CD4-positive, alpha-beta T cell (primary cell): ENCODE data around the gene CFLAR. TPM values are rescaled to one million over a fixed set of nuclear protein-coding genes. Genes with fewer than 3 reads are reported as not detected.

Source experiments
- ATAC-seq: fragments of 200-7000 bp; cut with Tn5 transposase; one replicate; pipeline ENCODE4 v1.10.0; 2022; ENCODE audit warnings: mild to moderate bottlenecking; ENCODE audit not compliant: poor library complexity
- CTCF ChIA-PET: fragments of 350-600 bp; sonication (Branson Sonifier 250); formaldehyde crosslinking; loops from one replicate; lab custom pipeline; 2021; ENCODE audit warnings: antibody characterized with exemption, inconsistent platforms; lab: Charles Lee
- POLR2A ChIA-PET: fragments of 350-600 bp; sonication (Branson Sonifier 250); formaldehyde crosslinking; loops from one replicate; lab custom pipeline; 2021; ENCODE audit warnings: antibody characterized with exemption, inconsistent platforms; lab: Charles Lee
- DNase-seq, 14 experiments: peaks; one replicate each; pipeline ENCODE4 v3.0.0-alpha.2; 2013 to 2020; ENCODE audit warnings: mixed read lengths in 2 of 14
- H3K27ac ChIP-seq, 2 donors: one replicate each; pipeline versions ENCODE4 v1.5.1 to v1.7.0; 2013; ENCODE audit warnings: low read length in 2 of 2, low read depth in 1 of 2, mild to moderate bottlenecking in 1 of 2
- H3K27me3 ChIP-seq, 2 experiments: 1 replicate in 1 of 2; 2 replicates in 1 of 2; pipeline versions ENCODE4 v1.6.1 to v1.7.0; 2013; ENCODE audit warnings: low read length in 2 of 2, control low read depth in 1 of 2, mild to moderate bottlenecking in 1 of 2, moderate library complexity in 1 of 2; ENCODE audit not compliant: insufficient read depth in 2 of 2, control insufficient read depth in 1 of 2
- H3K36me3 ChIP-seq: one replicate; pipeline ENCODE4 v1.6.1; 2013; ENCODE audit warnings: low read length, control low read depth; ENCODE audit not compliant: insufficient read depth
- H3K4me1 ChIP-seq: one replicate; pipeline ENCODE4 v1.6.1; 2013; ENCODE audit warnings: low read length, control low read depth; ENCODE audit not compliant: insufficient read depth
- H3K4me3 ChIP-seq: one replicate; pipeline ENCODE4 v1.5.1; 2013; ENCODE audit warnings: mild to moderate bottlenecking, low read length, moderate library complexity
- H3K9me3 ChIP-seq, 2 experiments: 1 replicate in 1 of 2; 2 replicates in 1 of 2; pipeline versions ENCODE4 v1.6.1 to v1.7.0; 2013; ENCODE audit warnings: low read length in 2 of 2, mild to moderate bottlenecking in 2 of 2, control low read depth in 1 of 2, moderate library complexity in 1 of 2; ENCODE audit not compliant: control insufficient read depth in 1 of 2, insufficient read depth in 1 of 2
- H3K27ac Mint-ChIP-seq: one replicate; pipeline ENCODE4 v1.8.0; 2020; ENCODE audit warnings: mixed read lengths
- H3K27me3 Mint-ChIP-seq: one replicate; pipeline ENCODE4 v1.8.0; 2021; ENCODE audit warnings: mixed read lengths
- H3K36me3 Mint-ChIP-seq: one replicate; pipeline ENCODE4 v1.8.0; 2021; ENCODE audit warnings: low read depth, mixed read lengths
- H3K4me1 Mint-ChIP-seq: one replicate; pipeline ENCODE4 v1.8.0; 2021; ENCODE audit warnings: low read depth, mixed read lengths
- H3K4me3 Mint-ChIP-seq: one replicate; pipeline ENCODE4 v1.8.0; 2020; ENCODE audit warnings: mild to moderate bottlenecking, mixed read lengths
- H3K9me3 Mint-ChIP-seq: one replicate; pipeline ENCODE4 v1.8.0; 2020; ENCODE audit warnings: mixed read lengths
- CTCF ChIP-seq: fragments of 200-600 bp; IDR thresholded peaks from one replicate; pipeline ENCODE4 v1.8.0; 2022; ENCODE audit warnings: antibody characterized with exemption, mild to moderate bottlenecking
- intact Hi-C, 2 experiments: fragments of 100-400 bp; cut with DNase I in 1 of 2; cut with micrococcal nuclease in 1 of 2; formaldehyde crosslinking; loops; one replicate each; pipeline versions ENCODE4 v1.15.1 to v1.9.0; 2023 to 2025; cut with DNase I, micrococcal nuclease
- total RNA-seq, 174 experiments: library from RNA in 2 of 174; stranded (reverse) in 2 of 174; gene quantifications; one replicate each; pipeline ENCODE4 v1.2.3 and lab custom pipeline; 2021 to 2026

Gene CFLAR
- total RNA-seq, 2 experiments from 2014 or later = 178 to 181 TPM

GRCh38 chr2:201071479-201072200 is 44.3 kb upstream of the CFLAR start, which contains the start of the genes HYCC2 and NDUFB3:
Gene HYCC2 (minus strand): TSS chr2:201071671. CDS start chr2:201024009, 47,662 bp downstream.
Gene NDUFB3 (plus strand): TSS chr2:201072001. CDS start chr2:201078883, 6,882 bp downstream.
- Mint-ChIP-seq H3K9me3 (no peaks in the 10 kb centered on the region), H3K27ac (peak within 1 kb of the TSS; percentile 97), H3K4me1 (peaks cover 50% of the 10 kb centered on the region), H3K4me3 (peak within 1 kb of the TSS; percentile 99), H3K36me3 (peaks cover 15% of the 10 kb centered on the region), H3K27me3 (no peaks in the 10 kb centered on the region)
- ATAC-seq = peak; percentile 92
- H3K9me3 ChIP-seq = no peaks in the 10 kb centered on the region
- ChIA-PET POLR2A (interaction anchor here (0.7 to 5.9 kb wide), 10 partner anchors 45 to 359 kb away, joined by 3 to 103 read pairs (median 6); partner anchors contain the start of genes CFLAR, CLK1, NIF3L1 and ORC2), CTCF (interaction anchor here (0.7 to 6.1 kb wide), 6 partner anchors 41 to 108 kb away, joined by 3 to 30 read pairs (median 4); partner anchors contain the start of gene ORC2)
- DNase-seq = peak; percentile 85 to 98 (median 90)
- no peaks in the 10 kb centered on the region for H3K27me3 ChIP-seq
- peak; percentile 39 for TF ChIP-seq CTCF
- no peaks in the 10 kb centered on the region for H3K36me3 ChIP-seq
- peak within 1 kb of the TSS; percentile 84 to 93 for H3K27ac ChIP-seq
- peaks cover 18% of the 10 kb centered on the region for H3K4me1 ChIP-seq
- H3K4me3 ChIP-seq = peak within 1 kb of the TSS; percentile 87
- intact Hi-C loops = loop anchor here (1.0 to 5.0 kb wide), 10 partner anchors 41 to 359 kb away; partner anchors contain the start of genes BZW1 (in 2 of the 2) and CFLAR (in 1 of the 2)

GRCh38 chr2:201072201-201072530 is 43.8 kb upstream of the CFLAR start:
- intact Hi-C loops = loop anchor here (2.0 to 5.0 kb wide), 5 partner anchors 41 to 360 kb away; partner anchors contain the start of gene BZW1 (in 1 of the 2)
- Mint-ChIP-seq H3K27me3 (no peaks in the 10 kb centered on the region), H3K9me3 (no peaks in the 10 kb centered on the region), H3K36me3 (peaks cover 15% of the 10 kb centered on the region), H3K4me1 (peaks cover 46% of the 10 kb centered on the region), H3K4me3 (peak overlapping the region; percentile 99), H3K27ac (peak overlapping the region; percentile 97)
- no peaks in the 10 kb centered on the region for H3K27me3 ChIP-seq
- H3K27ac ChIP-seq = peak overlapping the region; percentile 84 to 93
- TF ChIP-seq CTCF = no peak
- POLR2A ChIA-PET = interaction anchor here (0.7 to 5.9 kb wide), 6 partner anchors 44 to 359 kb away, joined by 3 to 103 read pairs (median 4); partner anchors contain the start of genes CFLAR, CLK1 and ORC2
- DNase-seq = no peak
- H3K4me1 ChIP-seq = peaks cover 16% of the 10 kb centered on the region
- CTCF ChIA-PET = interaction anchor here (0.7 to 6.1 kb wide), 4 partner anchors 40 to 109 kb away, joined by 3 to 30 read pairs (median 5); partner anchors contain the start of gene ORC2
- H3K4me3 ChIP-seq = peak overlapping the region; percentile 87
- H3K9me3 ChIP-seq = no peaks in the 10 kb centered on the region
- peak; percentile 1 for ATAC-seq
- no peaks in the 10 kb centered on the region for H3K36me3 ChIP-seq

DNA sequence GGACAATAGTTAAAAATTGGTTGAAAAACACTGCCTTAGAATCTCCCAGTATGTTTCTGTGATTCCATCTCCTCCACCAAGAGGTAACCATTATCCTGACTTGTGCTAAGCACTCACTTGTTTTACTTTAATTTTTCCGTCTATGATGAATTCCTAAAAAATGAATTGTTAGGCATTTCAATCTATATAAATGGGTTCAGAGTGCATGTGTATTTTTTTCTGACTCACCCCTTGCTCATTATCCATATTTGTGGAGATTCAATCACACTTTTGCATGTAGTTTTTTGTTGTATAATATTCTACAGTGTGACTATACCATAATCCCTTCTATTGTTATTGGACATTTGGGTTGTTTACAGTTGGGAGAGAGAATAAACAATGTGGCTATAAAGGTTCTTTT is 42.9 kb upstream of the CFLAR start:
- H3K36me3 ChIP-seq = no peaks in the 10 kb centered on the region
- CTCF ChIA-PET = no interaction called here
- H3K27me3 Mint-ChIP-seq = no peaks in the 10 kb centered on the region
- peak overlapping the region; percentile 59 for H3K27ac Mint-ChIP-seq
- peaks cover 12% of the 10 kb centered on the region for H3K4me1 ChIP-seq
- TF ChIP-seq CTCF = no peak
- intact Hi-C loops = loop anchor here (2.0 to 5.0 kb wide), 5 partner anchors 40 to 361 kb away; partner anchors contain the start of gene BZW1 (in 1 of the 2)
- peaks cover 15% of the 10 kb centered on the region for H3K36me3 Mint-ChIP-seq
- H3K4me3 Mint-ChIP-seq = peak overlapping the region; percentile 79
- no peaks in the 10 kb centered on the region for H3K27me3 ChIP-seq
- H3K9me3 ChIP-seq = no peaks in the 10 kb centered on the region
- no peaks in the 10 kb centered on the region for H3K9me3 Mint-ChIP-seq
- H3K4me1 Mint-ChIP-seq = peaks cover 46% of the 10 kb centered on the region
- ATAC-seq = no peak
- H3K4me3 ChIP-seq = no peak overlapping the region
- POLR2A ChIA-PET = interaction anchor here (1.2 to 5.9 kb wide), 3 partner anchors 44 to 360 kb away, joined by 3 to 103 read pairs (median 39); partner anchors contain the start of genes CFLAR and ORC2
- no peak for DNase-seq
- no peak overlapping the region for H3K27ac ChIP-seq
